ENCODE data around the gene LIPG.
"Not testable (repeated sequence)": the region's sequence is repeated elsewhere in the genome, so short reads cannot be mapped to it uniquely, and the experiment has no call there.

LIPG gene

GRCh38 chr18:49561289-49562193 lies at the start of gene LIPG:
Gene LIPG (plus strand): TSS chr18:49562057. CDS start chr18:49562309, 252 bp downstream.
- DNase-seq = peak; percentile 49

- DNase-seq = not testable (repeated sequence)
These were observed 49.0 kb upstream of the LIPG start for GRCh38 chr18:49512876-49513275.

GRCh38 chr18:49514577-49514976 lies 47.3 kb upstream of the LIPG start:
- DNase-seq = no peak

- DNase-seq = not testable (repeated sequence)
These were observed 46.9 kb upstream of the LIPG start for GRCh38 chr18:49515003-49515402.

- no peak for DNase-seq
These were observed 46.3 kb upstream of the LIPG start for GRCh38 chr18:49515516-49515915.

- no peak for DNase-seq
These were observed 44.4 kb upstream of the LIPG start for GRCh38 chr18:49517483-49517882.

GRCh38 chr18:49519101-49519971 lies 42.5 kb upstream of the LIPG start:
- no peak for DNase-seq

GRCh38 chr18:49520661-49521145 lies 41.2 kb upstream of the LIPG start:
- DNase-seq = no peak

- DNase-seq = no peak
These were observed 40.5 kb upstream of the LIPG start for GRCh38 chr18:49521216-49521835.

GRCh38 chr18:49523580-49524093 lies 38.2 kb upstream of the LIPG start:
- not testable (repeated sequence) for DNase-seq

- DNase-seq = no peak
These were observed 37.5 kb upstream of the LIPG start for GRCh38 chr18:49524349-49524748.

GRCh38 chr18:49524951-49525350 lies 36.9 kb upstream of the LIPG start:
- DNase-seq = no peak

GRCh38 chr18:49525981-49526380 lies 35.9 kb upstream of the LIPG start:
- DNase-seq = no peak

GRCh38 chr18:49527631-49528327 lies 34.1 kb upstream of the LIPG start:
- no peak for DNase-seq

GRCh38 chr18:49529596-49529995 lies 32.3 kb upstream of the LIPG start:
- peak; percentile 36 for DNase-seq

GRCh38 chr18:49531678-49532153 lies 30.1 kb upstream of the LIPG start:
- DNase-seq = no peak

- DNase-seq = no peak
These were observed 26.8 kb upstream of the LIPG start for GRCh38 chr18:49534846-49535601.

GRCh38 chr18:49537232-49537896 lies 24.5 kb upstream of the LIPG start:
- DNase-seq = no peak

- DNase-seq = no peak
These were observed 17.5 kb upstream of the LIPG start for GRCh38 chr18:49544362-49544761.

GRCh38 chr18:49546278-49546677 lies 15.6 kb upstream of the LIPG start:
- no peak for DNase-seq
